Amygdala (tissue), 56 donors: Measurements from ENCODE around the gene FBXO3.
A peak's percentile ranks its signal among the peaks of the same experiment; 100 is the strongest.
"Not testable (repeated sequence)": the region's sequence is repeated elsewhere in the genome, so short reads cannot be mapped to it uniquely, and the experiment has no call there.

Source experiments
- DNase-seq, 56 donors: peaks; one replicate each; lab custom pipeline; 2025; lab: John Stamatoyannopoulos, UW

Gene FBXO3, protein sequence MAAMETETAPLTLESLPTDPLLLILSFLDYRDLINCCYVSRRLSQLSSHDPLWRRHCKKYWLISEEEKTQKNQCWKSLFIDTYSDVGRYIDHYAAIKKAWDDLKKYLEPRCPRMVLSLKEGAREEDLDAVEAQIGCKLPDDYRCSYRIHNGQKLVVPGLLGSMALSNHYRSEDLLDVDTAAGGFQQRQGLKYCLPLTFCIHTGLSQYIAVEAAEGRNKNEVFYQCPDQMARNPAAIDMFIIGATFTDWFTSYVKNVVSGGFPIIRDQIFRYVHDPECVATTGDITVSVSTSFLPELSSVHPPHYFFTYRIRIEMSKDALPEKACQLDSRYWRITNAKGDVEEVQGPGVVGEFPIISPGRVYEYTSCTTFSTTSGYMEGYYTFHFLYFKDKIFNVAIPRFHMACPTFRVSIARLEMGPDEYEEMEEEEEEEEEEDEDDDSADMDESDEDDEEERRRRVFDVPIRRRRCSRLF

DNA sequence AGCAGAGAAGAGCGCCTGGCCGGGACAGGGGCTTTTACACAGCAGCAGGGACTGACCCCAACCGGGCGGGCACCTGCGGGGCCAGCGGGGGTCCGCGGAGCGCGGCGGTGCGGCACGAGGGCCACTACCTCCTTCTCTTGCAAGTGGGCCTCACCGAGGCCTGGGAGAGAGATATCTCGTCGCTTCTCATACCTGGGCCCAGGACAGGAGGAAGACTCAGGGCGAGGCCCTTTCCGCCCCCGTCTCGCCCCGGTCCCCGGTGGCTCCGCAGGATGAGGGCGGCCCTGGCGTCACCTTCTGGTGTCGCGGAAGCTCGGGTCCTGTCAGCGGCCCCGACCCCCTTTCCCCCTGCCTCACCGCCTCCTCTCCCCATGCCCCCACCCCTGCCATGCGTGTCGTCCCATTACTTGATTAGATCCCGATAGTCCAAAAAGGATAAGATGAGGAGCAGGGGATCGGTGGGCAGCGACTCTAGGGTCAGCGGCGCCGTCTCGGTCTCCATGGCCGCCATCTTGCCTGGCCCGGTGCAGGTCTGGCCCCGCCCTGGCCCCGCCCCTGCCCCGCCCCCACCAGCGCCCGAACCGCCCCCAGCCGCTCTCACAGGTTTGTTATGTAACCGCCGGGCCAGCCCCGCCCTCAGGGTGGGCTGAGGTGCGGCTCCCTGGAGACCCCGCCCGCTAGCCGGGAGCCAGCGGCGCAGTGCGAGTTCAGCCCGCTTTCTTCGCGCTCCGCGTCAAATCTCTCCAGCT lies at the start of gene FBXO3:
TSS of gene FBXO3 (minus strand) at position 534 of the 749 bp plus-strand sequence. CDS start at position 511, 23 bp downstream.
- peak in 55 of 56 donors; percentile 32 to 90 (median 77) for DNase-seq

DNA sequence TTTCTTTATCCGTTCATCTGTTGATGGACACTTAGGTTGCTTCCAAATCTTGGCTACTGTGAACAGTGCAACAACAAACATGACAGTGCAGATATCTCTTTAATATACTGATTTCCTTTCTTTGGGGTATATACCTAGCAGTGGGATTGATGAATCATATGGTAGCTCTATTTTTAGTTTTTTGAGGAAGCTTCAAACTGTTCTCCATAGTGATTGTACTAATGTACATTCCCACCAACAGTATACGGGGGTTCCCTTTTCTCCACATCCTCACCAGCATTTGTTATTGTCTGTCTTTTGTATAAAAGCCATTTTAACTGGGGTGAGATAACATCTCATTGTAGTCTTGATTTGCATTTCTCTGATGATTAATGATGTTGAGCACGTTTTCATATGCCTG lies 48.7 kb upstream of the FBXO3 start:
- not testable (repeated sequence) for DNase-seq

DNA sequence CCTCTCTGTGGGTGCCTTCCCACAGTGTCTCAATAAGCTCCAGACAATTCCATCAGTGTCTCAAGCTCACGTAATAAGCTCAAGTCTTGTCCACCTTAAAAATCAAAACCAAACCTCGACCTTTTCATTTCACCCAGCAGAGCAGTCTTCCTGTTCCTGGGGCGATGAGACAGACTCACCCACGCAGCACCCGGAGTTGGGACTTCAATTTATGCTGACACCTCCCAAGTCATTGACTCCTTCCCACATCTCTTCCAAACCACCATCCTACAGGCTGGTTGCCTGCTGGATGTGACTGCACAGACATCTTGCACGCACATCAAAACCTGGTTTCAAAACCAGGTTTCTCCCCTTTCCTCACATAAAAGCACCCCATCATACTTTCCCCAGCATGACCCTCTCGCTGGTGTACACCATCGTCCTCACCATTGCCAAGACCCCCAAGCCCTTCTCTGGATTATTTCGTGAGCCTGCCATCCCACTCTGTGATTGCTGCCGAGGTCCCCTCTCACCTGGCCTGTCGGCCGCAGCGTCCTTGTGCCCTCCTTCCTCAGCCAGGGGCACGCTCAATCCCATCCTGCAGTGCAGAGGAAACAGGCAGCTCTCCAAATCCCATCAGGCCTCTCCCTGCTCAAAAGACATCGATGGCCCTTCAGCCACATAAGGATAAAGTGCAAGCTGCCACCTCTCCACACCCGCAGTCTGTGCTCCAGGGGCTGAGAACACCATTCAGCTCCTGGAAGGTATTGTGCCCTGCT lies 45.1 kb upstream of the FBXO3 start:
- no peak for DNase-seq

DNA sequence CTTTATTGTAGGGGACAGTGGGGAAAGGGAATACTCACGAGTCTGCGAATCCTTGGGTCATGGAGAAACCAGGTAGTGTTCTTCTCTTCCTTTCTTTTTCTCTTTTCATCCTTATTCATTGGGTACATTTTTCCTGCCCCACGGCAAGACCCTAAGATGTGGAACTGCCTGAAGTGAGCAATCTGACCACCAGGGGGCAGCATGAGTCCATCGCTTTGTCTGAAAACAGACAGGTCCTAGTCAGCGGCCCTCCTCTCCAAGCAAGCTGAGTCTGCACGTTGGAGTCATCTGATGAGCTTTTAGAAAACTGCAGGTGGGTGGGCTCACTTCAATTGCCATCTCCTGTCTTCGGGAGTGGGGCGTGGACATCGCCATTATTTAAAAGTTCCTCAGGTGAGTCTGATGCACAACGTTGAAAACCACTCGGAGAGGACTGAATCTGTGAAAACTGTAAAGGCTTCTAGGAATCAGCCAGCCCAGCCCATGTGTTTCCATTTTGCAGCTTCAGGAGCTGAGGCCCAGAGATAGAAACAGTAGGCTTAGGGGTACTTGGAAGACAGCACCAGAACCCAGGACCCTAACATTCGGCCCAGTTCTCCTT lies 34.0 kb upstream of the FBXO3 start:
- DNase-seq, result peak in 55 of 56 donors; percentile 13 to 92 (median 61)

DNA sequence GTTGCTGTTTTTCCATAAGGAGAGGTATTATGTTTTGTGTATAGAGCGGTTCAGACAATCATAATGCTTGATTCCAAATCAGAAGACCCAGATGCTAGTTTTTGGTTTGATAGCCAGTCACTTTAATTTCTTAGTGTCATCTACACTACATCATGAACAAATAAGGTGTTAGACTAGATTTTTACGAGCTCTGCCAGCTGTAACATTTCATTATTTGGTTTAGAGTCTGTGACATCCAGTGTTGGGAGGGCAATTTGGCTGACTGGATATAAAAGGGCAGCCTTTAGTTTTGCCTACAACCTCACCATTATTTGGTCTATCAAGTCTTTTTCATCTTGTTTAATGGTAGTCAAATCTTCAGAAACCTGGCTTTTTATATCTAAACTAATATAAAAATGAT lies 30.2 kb upstream of the FBXO3 start:
- no peak for DNase-seq

DNA sequence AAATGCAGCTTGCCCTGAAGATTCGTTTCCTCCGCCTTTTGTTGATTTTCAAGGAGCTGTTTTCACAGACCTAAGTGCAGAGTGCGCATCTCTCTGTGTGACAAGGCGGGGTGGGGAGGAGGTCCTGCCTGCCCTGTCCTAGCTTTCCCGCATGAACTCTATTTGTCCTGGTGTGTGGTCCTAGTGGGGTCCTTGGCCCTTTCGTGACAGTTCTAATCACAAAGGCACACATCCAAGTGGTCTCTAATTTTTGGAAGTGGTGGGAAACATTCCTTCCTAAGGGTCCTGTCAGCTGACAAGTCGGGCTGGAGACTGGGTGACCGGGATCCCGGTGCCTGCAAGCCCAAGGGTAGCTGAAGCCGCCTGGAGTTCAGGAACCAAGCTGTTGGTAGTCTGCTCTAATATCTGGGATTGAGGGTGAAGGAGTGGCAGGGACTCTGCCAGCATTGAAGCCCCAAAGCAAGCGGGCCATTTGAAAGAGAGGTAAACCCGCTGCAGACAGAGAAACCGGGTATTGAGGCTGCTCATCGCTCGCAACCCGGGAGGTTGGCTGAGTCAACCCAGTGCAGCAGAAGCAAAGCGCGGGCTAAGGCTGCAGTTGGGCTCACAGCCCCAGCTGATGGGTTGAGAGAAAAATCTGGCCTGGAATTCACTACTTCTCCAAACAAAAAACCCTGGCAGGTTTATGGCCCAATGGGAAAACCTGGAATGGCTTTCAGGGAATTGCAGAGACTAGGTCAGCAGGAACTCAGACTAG lies 28.1 kb upstream of the FBXO3 start:
- DNase-seq, result peak in 38 of 56 donors; percentile 2 to 57 (median 12)

DNA sequence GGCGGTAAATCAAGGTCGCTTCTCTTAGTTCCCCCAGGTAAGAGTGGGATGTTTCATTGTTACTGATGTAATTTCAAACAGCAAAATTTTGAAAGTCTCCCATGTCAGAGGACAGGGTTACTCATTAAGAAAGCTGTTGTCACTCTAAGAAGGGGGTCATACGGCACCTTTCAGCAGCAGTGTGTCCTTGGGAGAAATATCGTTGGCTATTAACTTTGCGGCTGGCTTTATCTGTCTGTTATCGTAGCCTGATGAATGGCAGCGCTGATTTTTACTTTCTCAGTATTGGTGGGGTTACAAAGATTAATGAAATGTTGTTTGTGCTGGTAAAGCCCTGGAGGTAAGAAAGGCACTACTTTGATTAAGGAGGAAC lies 27.5 kb upstream of the FBXO3 start:
- no peak for DNase-seq

DNA sequence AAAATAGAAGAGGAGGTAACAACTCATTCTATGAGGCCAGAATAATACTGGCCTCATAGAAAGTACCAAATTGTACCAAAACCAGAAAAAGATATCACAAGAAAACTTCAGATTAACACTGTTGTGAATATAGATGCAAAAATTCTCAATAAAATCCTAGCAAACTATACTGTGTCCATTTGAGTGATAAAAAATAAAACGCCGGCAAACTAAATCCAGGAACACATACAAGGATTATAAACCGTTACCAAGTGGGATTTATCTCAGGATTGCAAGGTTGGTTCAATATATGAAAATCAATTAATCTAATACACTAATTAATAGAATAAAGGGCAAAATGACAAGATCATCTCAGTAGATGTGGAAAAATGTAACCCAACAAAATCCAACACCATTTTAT lies 23.6 kb upstream of the FBXO3 start:
- no peak for DNase-seq

DNA sequence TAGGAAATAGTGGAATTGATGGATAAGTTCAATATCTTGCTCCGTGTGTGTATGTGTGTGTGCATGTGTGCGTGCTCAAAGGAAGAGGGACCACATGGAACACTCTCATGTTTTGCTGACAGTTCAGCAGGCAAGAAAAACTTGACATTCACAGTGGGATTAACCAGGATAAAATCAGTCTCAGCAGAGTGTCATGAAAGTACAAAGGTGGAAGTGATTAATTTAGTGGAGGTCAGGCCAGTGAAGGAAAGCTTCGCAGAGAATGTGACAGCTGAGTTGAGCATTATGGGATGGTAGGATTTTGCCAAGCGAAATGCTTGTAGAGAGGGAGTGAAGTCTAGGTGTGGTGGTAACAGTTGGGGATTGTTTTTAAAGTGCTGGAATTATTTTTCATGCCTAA lies 15.7 kb upstream of the FBXO3 start:
- no peak for DNase-seq

DNA sequence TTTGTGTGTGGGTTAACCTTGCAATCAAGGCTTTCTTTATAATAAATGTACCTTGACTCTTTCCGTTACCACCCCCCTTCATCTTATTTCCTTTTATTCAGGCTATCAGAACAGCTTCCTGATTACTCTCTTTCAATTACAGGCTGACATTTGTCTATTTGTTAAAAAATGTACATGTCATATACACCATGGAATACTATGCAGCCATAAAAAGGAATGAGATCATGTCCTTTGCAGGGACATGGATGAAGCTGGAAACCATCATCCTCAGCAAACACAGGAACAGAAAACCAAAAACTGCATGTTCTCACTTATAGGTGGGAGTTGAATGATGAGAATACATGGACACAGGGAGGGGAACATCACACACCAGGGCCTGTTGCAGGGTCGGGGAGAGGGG lies 13.8 kb upstream of the FBXO3 start:
- not testable (repeated sequence) for DNase-seq

DNA sequence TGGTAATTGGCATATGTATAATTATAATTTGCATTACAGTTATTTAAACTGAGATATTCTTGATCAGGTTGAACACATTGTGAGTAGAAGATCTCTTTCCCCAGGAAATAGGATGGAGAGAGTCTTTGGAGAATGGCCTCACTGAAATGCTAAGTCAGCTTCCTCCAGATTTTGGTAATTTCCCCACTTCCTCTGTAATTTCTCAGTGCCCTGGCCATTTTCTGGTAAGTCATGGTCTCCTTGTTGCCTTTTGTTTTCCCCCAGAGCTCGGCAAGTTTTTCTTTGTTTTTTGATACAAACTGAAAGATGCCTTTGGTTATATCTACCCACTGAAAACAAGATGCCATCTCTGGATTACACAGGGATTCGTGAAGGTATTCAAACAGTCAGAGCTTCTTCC lies 12.8 kb upstream of the FBXO3 start:
- DNase-seq, result no peak

DNA sequence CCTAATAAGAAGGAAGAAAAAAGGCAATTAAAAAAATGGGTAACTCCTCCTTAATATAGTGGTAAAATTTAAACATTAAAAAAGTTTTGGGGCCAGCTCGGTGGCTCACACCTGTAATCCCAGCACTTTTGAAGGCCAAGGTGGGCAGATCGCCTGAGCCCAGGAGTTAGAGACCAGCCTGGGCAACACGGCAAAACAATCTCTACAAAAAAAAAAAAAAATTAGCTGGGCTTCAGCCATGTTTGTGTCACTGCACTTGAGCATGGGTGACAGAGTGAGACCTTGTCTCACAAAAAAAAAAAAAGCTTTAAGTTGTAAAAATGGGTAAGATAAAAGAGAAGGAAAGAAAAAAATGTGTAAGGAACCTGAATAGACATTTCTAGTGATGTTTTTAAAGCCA lies 11.3 kb upstream of the FBXO3 start:
- DNase-seq, result no peak

DNA sequence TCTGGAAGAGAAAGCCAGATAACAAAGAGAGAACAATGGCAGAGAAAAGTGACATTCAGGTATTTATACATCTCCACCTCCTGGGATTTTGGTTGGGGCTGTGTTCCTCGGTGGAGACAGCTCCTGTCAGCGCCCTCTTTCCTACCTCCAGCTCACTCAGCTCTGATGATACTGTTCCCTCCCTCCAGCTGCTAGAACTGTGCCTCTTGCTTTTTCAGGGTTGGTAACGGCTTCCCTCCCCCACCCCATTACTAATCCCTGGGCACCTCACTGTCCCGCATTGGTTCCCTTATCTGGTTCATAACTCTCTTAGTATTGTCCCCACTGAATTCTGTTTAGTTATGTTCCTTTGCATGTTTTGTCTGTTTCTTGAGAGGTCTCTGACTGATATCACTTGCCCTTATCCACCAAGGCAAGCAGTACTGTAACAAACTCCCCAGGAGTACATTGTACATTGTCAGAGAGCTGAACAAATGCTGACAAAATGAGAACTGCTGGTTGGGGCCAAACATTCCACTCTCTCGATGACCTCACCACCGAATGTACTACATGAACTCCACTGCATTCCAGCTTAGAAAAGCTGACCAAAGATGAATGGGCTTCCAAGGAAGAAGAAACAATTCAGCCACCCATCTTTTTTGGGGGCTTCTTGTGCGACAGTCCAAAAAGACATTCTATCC lies 5.7 kb upstream of the FBXO3 start:
- no peak for DNase-seq

DNA sequence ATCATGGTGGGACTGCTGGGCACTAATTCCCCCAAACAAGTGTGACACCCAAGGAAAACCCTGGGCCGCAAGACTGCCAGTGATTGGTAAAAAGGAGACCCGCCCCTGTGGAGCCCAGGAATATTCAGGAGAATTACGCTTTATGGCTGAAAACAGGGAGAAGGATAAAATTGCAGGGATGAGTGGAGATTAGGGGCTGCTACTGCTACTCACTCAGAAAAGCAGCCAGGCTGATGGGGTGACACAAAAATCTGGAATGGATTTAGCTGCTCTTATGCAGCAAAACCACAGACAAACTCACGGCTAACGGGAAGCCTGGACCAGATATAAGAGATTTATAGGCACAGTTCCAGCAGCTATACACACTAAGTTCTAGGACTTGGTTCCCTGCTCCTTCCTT lies 4.4 kb upstream of the FBXO3 start:
- DNase-seq, result peak in 5 of 56 donors; percentile 1 to 7 (median 4)

DNA sequence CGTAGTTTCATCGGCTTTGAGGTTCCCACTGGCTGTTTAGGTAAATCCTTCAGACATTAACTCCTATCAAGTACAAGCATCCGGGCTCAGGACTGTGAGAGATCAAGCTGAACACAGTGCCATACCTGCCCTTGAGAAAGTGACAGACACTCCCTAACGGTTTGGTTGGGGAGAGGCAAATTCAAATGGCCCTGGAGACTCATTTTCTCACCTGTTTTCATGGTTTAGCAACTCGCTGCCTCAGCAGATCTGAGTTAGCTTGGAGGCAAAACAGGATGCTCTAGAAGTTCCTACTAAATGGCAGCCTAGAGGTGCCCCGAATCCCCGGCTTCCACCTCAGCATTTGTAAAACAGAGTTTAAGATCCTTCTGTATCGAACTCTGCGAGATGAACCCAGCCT lies 3.6 kb upstream of the FBXO3 start:
- no peak for DNase-seq

DNA sequence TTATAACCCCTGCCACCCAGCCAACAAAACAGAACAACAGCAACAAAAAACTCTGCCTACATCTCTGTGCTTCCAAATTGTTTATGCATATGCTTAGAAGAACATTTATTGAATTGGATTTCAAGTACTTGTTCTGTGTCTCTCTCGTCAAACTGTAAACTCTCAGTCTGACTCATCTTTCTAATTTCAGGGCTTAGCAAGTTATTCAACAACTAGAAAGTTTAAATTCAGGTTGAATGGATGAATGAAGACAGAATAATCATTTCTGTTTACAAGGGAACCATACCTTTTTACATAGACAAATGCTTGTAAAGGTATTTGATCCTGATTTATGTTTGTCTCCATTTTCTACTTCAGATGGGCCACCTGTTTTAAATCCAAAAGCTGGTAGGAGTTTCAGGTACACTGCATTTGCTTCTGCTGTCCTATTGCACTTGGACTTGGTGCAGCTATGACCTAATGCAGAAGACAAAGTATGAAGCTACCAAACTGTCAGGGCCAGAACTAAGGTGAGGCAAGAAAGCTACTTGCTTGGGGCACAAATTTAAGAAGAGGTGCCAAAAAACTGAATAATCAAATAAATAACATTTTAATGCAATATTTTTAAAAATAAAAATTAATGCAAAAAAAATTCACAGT lies 1.6 kb upstream of the FBXO3 start:
- DNase-seq, result no peak

DNA sequence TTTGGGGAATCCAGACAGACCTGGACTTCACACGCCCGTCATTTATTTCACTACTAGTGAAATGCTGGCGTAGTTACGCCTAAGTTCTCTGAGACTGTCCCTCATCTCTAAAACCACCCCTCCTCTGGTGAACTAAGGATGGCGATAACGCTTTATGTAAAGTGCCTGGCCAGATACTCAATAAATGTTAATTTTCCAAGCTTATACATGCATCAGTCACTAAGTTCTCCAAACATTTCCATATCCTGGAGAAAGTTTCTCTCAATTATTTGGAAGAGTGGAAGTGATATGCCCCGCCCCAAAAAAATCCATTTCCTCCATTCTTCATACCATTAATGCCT lies 1.1 kb upstream of the FBXO3 start:
- DNase-seq, result no peak

DNA sequence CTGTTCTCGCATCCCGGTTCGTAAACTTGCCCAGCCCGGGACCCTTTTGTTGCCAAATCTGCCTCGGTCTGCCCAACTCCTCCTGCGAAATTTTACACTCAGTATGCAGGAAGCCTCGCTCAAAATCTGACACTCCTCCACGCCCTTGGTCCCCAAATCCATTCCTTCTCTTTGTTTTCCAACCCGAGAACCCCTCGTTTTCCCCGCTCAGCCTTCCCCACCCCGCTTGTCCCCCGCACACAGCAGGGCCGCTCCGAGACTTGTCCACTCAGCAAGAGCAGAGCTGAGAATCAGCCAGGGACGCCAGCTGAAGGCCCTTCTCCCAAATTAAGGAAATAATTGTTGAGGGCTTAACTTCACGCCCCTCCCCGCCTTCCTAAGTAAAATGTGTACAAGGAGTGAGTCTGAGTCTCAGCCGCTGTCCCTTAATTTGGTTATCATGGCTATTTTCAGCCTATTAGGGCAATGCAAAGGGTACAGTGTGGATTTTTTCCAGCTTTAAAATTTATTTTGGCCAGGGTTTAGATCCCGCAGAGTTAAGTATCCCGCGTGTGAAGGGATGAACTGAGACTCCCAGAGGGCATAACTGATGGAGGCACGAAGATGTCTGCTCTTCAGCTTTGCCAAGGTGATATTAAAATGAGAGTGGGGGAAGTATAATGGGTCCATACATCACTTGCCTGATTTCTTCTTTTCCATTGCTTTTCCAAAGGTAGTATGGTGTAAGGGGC lies 581 bp upstream of the FBXO3 start:
- peak in 25 of 56 donors; percentile 11 to 65 (median 51) for DNase-seq
